ENCODE measurements around the gene COPS6. TPM values are rescaled to one million over a fixed set of nuclear protein-coding genes. Genes with fewer than 3 reads are reported as not detected.

Gene COPS6
- total and polyA plus RNA-seq, 3 donors from 2014 or later = 88.1 to 141 (median 99.5) TPM

DNA sequence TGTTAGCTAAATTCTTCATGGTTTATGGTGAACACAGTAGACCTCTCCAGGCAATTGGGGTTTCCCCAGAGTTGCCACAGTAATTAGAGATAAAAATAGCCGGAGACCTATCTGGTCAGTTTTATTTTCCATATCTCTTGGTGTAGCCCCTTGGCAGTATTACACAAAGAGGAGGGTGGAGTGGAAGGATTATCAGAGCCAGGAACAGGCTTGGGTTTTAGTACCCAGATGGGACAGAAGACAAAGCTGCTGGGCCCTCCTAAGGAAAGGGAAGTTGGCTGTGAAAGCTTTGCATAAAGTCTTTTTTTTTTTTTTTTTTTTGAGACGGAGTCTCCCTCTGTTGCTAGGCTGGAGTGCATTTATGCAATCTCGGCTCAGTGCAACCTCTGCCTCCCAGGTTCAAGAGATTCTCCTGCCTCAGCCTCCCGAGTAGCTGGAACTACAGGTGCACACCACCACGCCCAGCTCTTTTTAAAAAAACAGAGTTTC lies 29.5 kb upstream of the COPS6 start:
- TF ChIP-seq POLR2A (IDR thresholded peaks at IDR 0.05) = no peak
- TF ChIP-seq, protein P1, sequence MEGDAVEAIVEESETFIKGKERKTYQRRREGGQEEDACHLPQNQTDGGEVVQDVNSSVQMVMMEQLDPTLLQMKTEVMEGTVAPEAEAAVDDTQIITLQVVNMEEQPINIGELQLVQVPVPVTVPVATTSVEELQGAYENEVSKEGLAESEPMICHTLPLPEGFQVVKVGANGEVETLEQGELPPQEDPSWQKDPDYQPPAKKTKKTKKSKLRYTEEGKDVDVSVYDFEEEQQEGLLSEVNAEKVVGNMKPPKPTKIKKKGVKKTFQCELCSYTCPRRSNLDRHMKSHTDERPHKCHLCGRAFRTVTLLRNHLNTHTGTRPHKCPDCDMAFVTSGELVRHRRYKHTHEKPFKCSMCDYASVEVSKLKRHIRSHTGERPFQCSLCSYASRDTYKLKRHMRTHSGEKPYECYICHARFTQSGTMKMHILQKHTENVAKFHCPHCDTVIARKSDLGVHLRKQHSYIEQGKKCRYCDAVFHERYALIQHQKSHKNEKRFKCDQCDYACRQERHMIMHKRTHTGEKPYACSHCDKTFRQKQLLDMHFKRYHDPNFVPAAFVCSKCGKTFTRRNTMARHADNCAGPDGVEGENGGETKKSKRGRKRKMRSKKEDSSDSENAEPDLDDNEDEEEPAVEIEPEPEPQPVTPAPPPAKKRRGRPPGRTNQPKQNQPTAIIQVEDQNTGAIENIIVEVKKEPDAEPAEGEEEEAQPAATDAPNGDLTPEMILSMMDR (IDR thresholded peaks at IDR 0.05) = no peak
- H3K36me3 ChIP-seq (ENCODE audit: low read depth, missing control alignments) = no peaks in the 10 kb centered on the region
- intact Hi-C loops (cut with DNase I; ENCODE audit: low total_unique reads) = no loop called here

DNA sequence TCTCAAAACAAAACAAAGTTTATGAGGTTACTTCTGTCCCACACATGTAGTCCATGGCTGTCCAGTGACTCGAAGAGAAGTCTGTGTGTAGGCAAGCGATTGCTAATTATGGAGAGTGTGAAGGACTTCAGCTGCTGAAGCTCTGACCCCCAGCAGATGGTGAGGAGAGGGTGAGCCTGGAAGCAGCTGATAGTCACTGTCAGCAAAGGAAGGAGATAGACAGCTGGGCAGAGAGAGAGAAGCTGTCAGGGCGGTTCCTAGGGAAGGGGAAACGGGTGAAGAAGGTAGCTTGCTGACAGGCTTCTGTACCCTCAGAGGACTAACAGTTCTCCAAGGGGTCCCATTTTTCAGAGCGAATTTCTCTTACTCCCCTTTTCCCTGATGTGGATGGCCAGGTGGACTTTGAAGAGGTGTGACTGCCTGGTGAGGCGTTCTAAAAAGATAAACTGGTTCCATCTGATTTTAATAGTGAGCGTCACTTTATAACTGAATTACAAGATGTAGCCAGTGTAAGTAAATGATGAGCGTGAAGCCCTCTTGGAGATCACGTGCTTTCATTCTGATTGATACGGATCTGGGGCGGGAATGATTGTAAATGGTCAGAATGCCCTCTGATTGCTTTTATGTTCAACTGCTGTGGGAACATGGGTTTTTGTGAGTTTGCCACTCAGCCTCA lies 27.1 kb upstream of the COPS6 start:
- DNase-seq = no peak
- WGBS, 2 donors = 94% methylated on average over 11 of the region's 11 CpGs
- TF ChIP-seq, protein P1 (IDR thresholded peaks at IDR 0.05) = no peak
- no peak for TF ChIP-seq POLR2A (IDR thresholded peaks at IDR 0.05)
- H3K27ac ChIP-seq = no peak overlapping the region
- H3K4me1 ChIP-seq = peaks cover 4% of the 10 kb centered on the region
- intact Hi-C loops (cut with DNase I; ENCODE audit: low total_unique reads) = no loop called here
- no peaks in the 10 kb centered on the region for H3K36me3 ChIP-seq (ENCODE audit: low read depth, missing control alignments)
- H3K4me3 ChIP-seq = no peak overlapping the region
- H3K27me3 ChIP-seq = no peaks in the 10 kb centered on the region
- no peaks in the 10 kb centered on the region for H3K9me3 ChIP-seq

More for the DNA sequence above, 29.5 kb upstream of the COPS6 start:
- 73 to 91% methylated on average over 5 of the region's 5 CpGs for WGBS, 2 donors
- no peak for DNase-seq
- H3K27me3 ChIP-seq = no peaks in the 10 kb centered on the region
- no peaks in the 10 kb centered on the region for H3K4me1 ChIP-seq
- no peak overlapping the region for H3K27ac ChIP-seq
- H3K9me3 ChIP-seq = no peaks in the 10 kb centered on the region
- no peak overlapping the region for H3K4me3 ChIP-seq

- 91 to 96% methylated on average over 4 of the region's 4 CpGs for WGBS, 2 donors
These were observed 25.4 kb upstream of the COPS6 start for GRCh38 chr7:100063376-100063775.

GRCh38 chr7:100064162-100064561 lies 24.6 kb upstream of the COPS6 start:
- WGBS, 2 donors = 86 to 87% methylated on average over 9 of the region's 9 CpGs
- TF ChIP-seq POLR2A (IDR thresholded peaks at IDR 0.05) = no peak
- TF ChIP-seq, protein P1 (IDR thresholded peaks at IDR 0.05) = no peak
- Histone ChIP-seq H3K27me3 (no peaks in the 10 kb centered on the region), H3K9me3 (no peaks in the 10 kb centered on the region), H3K36me3 (ENCODE audit: low read depth, missing control alignments) (peaks cover 3% of the 10 kb centered on the region), H3K27ac (no peak overlapping the region), H3K4me3 (no peak overlapping the region), H3K4me1 (peaks cover 4% of the 10 kb centered on the region)
- DNase-seq = no peak
- intact Hi-C loops (cut with DNase I; ENCODE audit: low total_unique reads) = no loop called here

More at GRCh38 chr7:100063376-100063775, 25.4 kb upstream of the COPS6 start:
- no peaks in the 10 kb centered on the region for H3K9me3 ChIP-seq
- H3K4me3 ChIP-seq = no peak overlapping the region
- no peak for TF ChIP-seq POLR2A (IDR thresholded peaks at IDR 0.05)
- TF ChIP-seq, protein P1 (IDR thresholded peaks at IDR 0.05) = no peak
- H3K36me3 ChIP-seq (ENCODE audit: low read depth, missing control alignments) = peaks cover 2% of the 10 kb centered on the region
- H3K27ac ChIP-seq = no peak overlapping the region
- H3K4me1 ChIP-seq = peaks cover 4% of the 10 kb centered on the region
- DNase-seq = no peak
- intact Hi-C loops (cut with DNase I; ENCODE audit: low total_unique reads) = no loop called here
- H3K27me3 ChIP-seq = no peaks in the 10 kb centered on the region
